GM12874 (cell line): ENCODE data around the gene ABHD17A.
"Not testable (repeated sequence)": the region's sequence is repeated elsewhere in the genome, so short reads cannot be mapped to it uniquely, and the experiment has no call there.

ENCODE experiments used
- TF ChIP-seq, protein P1 (sequence below): IDR thresholded peaks from 2 replicates; pipeline ENCODE4 v1.5.1; 2011; ENCODE audit warnings: low read depth, mild to moderate bottlenecking, control low read depth, low read length, moderate library complexity; ENCODE audit not compliant: insufficient read depth

ABHD17A gene

DNA sequence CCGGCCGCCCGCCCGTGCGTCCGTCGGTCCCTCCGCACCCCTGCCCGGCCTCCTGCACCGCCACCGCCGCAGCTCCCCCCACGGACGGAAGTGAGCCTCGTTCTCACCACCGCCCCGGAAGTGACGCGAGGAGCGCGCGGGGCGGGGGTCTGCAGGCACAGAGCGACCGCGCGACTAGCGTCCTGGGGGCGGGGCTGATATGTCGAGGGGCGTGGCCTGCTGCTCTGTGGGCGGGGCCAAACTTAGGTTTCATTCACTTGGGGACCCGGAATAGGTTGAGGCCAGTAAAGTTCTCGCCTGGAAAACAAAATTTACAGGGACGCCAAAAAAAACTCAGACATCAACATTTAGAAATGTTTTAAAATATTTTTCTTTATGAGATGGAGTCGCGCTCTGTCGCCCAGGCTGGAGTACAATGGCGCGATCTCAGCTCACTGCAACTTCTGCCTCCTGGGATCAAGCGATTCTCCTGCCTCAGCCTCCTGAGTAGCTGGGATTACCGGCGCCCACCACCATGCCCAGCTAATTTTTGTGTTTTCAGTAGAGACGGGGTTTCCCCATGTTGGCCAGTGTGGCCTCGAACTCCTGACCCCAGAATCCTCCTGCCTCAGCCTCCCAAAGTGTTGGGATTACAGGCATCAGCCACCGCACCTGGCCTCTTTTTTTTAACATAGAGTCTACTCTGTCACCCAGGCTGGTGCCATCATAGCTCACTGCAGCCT, at the start of gene ABHD17A:
TSS of gene ABHD17A (minus strand) at position 99 of the 722 bp plus-strand sequence. CDS start 3,930 bp downstream, outside the sequence.
- TF ChIP-seq, protein P1, sequence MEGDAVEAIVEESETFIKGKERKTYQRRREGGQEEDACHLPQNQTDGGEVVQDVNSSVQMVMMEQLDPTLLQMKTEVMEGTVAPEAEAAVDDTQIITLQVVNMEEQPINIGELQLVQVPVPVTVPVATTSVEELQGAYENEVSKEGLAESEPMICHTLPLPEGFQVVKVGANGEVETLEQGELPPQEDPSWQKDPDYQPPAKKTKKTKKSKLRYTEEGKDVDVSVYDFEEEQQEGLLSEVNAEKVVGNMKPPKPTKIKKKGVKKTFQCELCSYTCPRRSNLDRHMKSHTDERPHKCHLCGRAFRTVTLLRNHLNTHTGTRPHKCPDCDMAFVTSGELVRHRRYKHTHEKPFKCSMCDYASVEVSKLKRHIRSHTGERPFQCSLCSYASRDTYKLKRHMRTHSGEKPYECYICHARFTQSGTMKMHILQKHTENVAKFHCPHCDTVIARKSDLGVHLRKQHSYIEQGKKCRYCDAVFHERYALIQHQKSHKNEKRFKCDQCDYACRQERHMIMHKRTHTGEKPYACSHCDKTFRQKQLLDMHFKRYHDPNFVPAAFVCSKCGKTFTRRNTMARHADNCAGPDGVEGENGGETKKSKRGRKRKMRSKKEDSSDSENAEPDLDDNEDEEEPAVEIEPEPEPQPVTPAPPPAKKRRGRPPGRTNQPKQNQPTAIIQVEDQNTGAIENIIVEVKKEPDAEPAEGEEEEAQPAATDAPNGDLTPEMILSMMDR = not testable (repeated sequence)

DNA sequence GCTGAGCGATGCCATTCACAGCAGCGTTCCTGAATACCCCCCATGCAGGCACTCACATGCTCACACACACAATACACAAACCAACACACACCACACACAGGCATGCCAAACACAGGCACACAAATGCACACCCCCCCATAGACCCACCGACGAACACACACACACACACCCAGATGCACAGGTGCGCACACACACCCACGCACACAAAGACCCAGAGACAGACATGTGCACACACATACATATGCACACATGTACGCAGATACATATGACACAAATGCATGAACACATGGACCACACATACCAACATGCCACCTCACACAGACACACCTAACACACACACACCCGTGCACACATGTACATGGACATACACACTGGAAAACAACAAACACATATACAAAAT, 48.6 kb upstream of the ABHD17A start:
- TF ChIP-seq, protein P1 = no peak

DNA sequence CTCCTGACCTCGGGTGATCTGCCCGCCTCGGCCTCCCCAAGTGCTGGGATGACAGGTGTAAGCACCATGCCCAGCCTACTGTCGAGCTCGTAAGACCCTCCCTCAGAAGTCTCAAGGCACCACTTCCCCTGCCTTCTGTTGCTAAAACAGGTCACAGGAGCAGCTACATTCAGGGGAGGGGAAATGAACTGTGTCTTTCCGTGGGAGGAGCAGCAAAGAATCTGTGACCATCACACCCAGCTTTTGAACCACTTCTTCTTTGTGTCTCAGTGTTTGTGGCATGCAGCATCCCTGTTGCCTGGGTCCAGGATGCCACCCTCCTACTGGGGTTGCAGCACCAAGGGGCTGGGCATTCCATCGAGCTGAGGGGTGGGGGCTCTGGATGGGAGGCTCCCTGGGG, 47.9 kb upstream of the ABHD17A start:
- TF ChIP-seq, protein P1 = no peak

DNA sequence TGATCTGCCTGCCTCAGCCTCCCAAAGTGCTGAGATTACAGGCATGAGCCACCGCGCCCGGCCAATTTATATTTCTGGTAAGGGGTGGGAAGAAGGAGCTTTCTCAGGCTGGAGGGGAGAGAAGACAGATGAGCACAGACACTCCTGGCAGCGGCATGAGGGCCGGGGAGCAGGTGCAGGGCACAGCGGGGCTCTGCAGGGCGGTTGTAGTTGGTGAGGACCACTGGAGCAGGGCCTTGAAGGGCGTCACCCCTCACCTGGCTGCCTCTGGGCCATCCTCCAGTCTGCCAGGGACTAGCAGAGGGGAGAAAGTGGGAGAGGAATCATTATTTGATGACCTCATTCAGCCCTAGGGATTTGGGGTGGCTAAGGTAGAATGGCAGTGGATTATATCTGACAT, 47.1 kb upstream of the ABHD17A start:
- TF ChIP-seq, protein P1 = no peak

DNA sequence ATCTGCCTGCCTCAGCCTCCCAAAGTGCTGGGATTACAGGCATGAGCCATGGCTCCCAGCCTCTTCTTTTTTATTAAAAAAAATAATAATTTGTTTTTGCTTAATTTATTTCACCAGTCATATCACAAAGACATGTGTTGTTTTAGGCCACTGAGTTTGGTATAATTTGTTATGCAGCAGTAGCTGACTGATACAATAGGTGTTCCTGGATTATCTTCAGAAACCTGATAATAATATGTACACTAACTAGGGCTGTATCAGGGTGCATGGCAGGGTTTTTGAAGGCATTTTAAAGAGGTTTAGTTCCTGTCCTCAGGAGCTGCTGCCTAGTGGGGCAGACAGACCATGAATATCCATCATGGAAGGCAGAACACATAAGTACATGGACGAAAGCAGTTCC, 46.1 kb upstream of the ABHD17A start:
- TF ChIP-seq, protein P1 = no peak

DNA sequence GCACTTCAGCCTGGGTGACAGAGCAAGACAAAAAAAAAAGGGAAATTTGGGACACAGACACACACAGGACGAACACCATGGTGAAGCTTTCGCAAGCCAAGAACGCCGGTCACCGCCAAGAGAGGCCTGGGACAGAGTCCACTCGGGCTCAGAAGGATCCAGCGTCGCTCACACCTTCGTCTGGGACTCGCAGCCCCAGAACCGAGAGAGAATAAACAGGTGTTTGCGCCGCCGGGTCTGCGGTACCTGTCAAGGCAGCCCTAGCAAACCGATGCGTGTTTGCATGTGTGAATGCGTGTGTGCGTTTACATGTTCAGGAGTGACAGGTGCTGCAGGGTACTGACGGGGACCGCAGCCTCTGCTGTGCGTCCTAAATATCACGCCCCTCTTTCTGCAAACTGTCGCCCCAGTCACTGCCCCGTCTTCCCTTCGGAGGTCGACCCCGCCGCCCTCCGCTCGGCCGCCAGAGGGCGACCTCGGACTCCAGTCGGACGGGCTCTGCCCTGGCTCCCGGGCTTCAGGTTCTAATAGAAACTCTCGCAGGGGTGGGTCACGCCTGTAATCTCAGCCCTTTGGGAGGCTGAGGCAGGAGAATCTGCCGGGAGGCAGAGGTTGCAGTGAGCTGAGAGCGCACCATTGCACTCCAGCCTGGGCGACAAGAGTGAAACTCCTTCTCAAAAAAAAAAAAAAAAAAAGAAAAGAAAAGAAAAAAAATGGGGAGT, 43.9 kb upstream of the ABHD17A start:
- TF ChIP-seq, protein P1 = peak; percentile 92

DNA sequence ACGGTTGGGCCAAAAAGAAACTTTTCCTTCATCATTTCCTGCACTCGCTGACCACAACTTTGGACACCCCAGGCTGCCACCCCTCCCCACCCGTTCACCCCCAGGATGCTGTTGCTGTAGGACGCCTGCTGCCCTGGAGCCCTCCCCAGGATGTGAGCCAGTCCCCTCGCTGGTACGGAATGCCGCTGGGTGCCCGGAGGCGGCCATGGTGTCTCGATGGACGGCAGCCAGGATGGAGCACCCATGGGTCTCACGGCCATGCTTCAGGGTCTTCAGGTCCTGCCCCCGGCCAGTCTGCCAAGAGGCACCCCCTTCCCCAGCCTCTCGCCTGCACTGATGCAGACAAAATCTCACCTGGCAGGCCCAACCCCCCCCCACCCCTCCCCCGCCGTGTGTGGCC, 40.2 kb upstream of the ABHD17A start:
- TF ChIP-seq, protein P1 = no peak
